HEK293 (cell line): ENCODE data around the gene SLC38A9.

Experiments used
- OSR2 ChIP-seq: fragments of 450-650 bp; formaldehyde crosslinking; IDR thresholded peaks from 2 replicates; pipeline ENCODE4 v1.5.1; 2016; ENCODE audit warnings: missing biosample characterization, missing genetic modification characterization
- YY2 ChIP-seq: fragments of 450-650 bp; formaldehyde crosslinking; IDR thresholded peaks from 2 replicates; pipeline ENCODE4 v1.5.1; 2016; ENCODE audit warnings: missing biosample characterization, missing genetic modification characterization
- ZBTB49 ChIP-seq: fragments of 450-650 bp; formaldehyde crosslinking; IDR thresholded peaks from 2 replicates; pipeline ENCODE4 v1.5.1; 2016; ENCODE audit warnings: missing biosample characterization, missing genetic modification characterization, low read depth
- ZNF175 ChIP-seq: fragments of 450-650 bp; formaldehyde crosslinking; IDR thresholded peaks from 2 replicates; pipeline ENCODE4 v1.5.1; 2016; ENCODE audit warnings: missing biosample characterization, missing genetic modification characterization
- ZNF214 ChIP-seq: fragments of 450-650 bp; formaldehyde crosslinking; IDR thresholded peaks from 2 replicates; pipeline ENCODE4 v1.5.1; 2017; ENCODE audit warnings: missing biosample characterization, mild to moderate bottlenecking, missing genetic modification characterization, borderline replicate concordance
- ZNF394 ChIP-seq: fragments of 450-650 bp; formaldehyde crosslinking; IDR thresholded peaks from 2 replicates; pipeline ENCODE4 v1.5.1; 2016; ENCODE audit warnings: missing biosample characterization, missing genetic modification characterization, mild to moderate bottlenecking, moderate library complexity, borderline replicate concordance
- ZNF629 ChIP-seq: fragments of 450-650 bp; formaldehyde crosslinking; IDR thresholded peaks from 2 replicates; pipeline ENCODE4 v1.5.1; 2017; ENCODE audit warnings: missing biosample characterization, missing genetic modification characterization
- ZNF707 ChIP-seq: fragments of 450-650 bp; formaldehyde crosslinking; IDR thresholded peaks from 2 replicates; pipeline ENCODE4 v1.5.1; 2016; ENCODE audit warnings: missing biosample characterization, missing genetic modification characterization
- ZNF785 ChIP-seq: fragments of 450-650 bp; formaldehyde crosslinking; IDR thresholded peaks from 2 replicates; pipeline ENCODE4 v1.5.1; 2016; ENCODE audit warnings: missing biosample characterization, missing genetic modification characterization
- ZNF843 ChIP-seq: fragments of 450-650 bp; formaldehyde crosslinking; IDR thresholded peaks from 2 replicates; pipeline ENCODE4 v1.5.1; 2016; ENCODE audit warnings: missing biosample characterization, missing genetic modification characterization
- TF ChIP-seq, protein P1 (sequence below): fragments of 450-650 bp; formaldehyde crosslinking; IDR thresholded peaks from 2 replicates; pipeline ENCODE4 v1.5.1; 2016; ENCODE audit warnings: missing biosample characterization, missing genetic modification characterization
- TF ChIP-seq, protein P2 (sequence below): fragments of 450-650 bp; formaldehyde crosslinking; IDR thresholded peaks from 2 replicates; pipeline ENCODE4 v1.5.1; 2016; ENCODE audit warnings: missing biosample characterization, missing genetic modification characterization

GRCh38 chr5:55734658-55735057 lies 22.5 kb upstream of the SLC38A9 start:
- no peak for TF ChIP-seq ZNF785 (tag by site-specific recombination)
- TF ChIP-seq ZNF843, result no peak
- TF ChIP-seq, protein P1, sequence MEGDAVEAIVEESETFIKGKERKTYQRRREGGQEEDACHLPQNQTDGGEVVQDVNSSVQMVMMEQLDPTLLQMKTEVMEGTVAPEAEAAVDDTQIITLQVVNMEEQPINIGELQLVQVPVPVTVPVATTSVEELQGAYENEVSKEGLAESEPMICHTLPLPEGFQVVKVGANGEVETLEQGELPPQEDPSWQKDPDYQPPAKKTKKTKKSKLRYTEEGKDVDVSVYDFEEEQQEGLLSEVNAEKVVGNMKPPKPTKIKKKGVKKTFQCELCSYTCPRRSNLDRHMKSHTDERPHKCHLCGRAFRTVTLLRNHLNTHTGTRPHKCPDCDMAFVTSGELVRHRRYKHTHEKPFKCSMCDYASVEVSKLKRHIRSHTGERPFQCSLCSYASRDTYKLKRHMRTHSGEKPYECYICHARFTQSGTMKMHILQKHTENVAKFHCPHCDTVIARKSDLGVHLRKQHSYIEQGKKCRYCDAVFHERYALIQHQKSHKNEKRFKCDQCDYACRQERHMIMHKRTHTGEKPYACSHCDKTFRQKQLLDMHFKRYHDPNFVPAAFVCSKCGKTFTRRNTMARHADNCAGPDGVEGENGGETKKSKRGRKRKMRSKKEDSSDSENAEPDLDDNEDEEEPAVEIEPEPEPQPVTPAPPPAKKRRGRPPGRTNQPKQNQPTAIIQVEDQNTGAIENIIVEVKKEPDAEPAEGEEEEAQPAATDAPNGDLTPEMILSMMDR (tag by site-specific recombination), result no peak
- TF ChIP-seq OSR2 (tag by site-specific recombination), result no peak
- TF ChIP-seq, protein P2, sequence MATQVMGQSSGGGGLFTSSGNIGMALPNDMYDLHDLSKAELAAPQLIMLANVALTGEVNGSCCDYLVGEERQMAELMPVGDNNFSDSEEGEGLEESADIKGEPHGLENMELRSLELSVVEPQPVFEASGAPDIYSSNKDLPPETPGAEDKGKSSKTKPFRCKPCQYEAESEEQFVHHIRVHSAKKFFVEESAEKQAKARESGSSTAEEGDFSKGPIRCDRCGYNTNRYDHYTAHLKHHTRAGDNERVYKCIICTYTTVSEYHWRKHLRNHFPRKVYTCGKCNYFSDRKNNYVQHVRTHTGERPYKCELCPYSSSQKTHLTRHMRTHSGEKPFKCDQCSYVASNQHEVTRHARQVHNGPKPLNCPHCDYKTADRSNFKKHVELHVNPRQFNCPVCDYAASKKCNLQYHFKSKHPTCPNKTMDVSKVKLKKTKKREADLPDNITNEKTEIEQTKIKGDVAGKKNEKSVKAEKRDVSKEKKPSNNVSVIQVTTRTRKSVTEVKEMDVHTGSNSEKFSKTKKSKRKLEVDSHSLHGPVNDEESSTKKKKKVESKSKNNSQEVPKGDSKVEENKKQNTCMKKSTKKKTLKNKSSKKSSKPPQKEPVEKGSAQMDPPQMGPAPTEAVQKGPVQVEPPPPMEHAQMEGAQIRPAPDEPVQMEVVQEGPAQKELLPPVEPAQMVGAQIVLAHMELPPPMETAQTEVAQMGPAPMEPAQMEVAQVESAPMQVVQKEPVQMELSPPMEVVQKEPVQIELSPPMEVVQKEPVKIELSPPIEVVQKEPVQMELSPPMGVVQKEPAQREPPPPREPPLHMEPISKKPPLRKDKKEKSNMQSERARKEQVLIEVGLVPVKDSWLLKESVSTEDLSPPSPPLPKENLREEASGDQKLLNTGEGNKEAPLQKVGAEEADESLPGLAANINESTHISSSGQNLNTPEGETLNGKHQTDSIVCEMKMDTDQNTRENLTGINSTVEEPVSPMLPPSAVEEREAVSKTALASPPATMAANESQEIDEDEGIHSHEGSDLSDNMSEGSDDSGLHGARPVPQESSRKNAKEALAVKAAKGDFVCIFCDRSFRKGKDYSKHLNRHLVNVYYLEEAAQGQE (tag by site-specific recombination), result no peak
- no peak for TF ChIP-seq ZNF394 (tag by site-specific recombination)
- TF ChIP-seq ZNF629 (tag by site-specific recombination), result no peak
- no peak for TF ChIP-seq ZNF175 (tag by site-specific recombination)
- no peak for TF ChIP-seq ZNF707
- TF ChIP-seq ZBTB49 (tag by site-specific recombination), result no peak
- no peak for TF ChIP-seq YY2 (tag by site-specific recombination)
- TF ChIP-seq ZNF214 (tag by site-specific recombination), result no peak
